RWPE2 (cell line): ENCODE measurements around the gene SLC7A7.

Source experiments
- ATAC-seq: fragments of 200-7000 bp; cut with Tn5 transposase; 3 replicates; pipeline ENCODE4 v1.9.1; 2021; ENCODE audit warnings: low read depth
- DNase-seq: peaks from one replicate; pipeline ENCODE4 v3.0.0-alpha.2; 2020; ENCODE audit warnings: low spot score
- H3K27ac ChIP-seq: fragments of 450-650 bp; 2 replicates; pipeline ENCODE4 v1.5.1; 2017; ENCODE audit warnings: mild to moderate bottlenecking; ENCODE audit not compliant: poor library complexity, severe bottlenecking
- H3K27me3 ChIP-seq: fragments of 250-450 bp; sonication (Bioruptor Pico); 2 replicates; pipeline ENCODE4 v1.5.1; 2021; ENCODE audit warnings: mild to moderate bottlenecking, moderate library complexity; ENCODE audit not compliant: insufficient read depth, poor library complexity, severe bottlenecking
- H3K36me3 ChIP-seq: fragments of 250-450 bp; sonication (Bioruptor Pico); 2 replicates; pipeline ENCODE4 v1.5.1; 2020; ENCODE audit warnings: low read depth, mild to moderate bottlenecking, moderate library complexity
- H3K4me1 ChIP-seq: fragments of 250-450 bp; sonication (Bioruptor Pico); 2 replicates; pipeline ENCODE4 v1.5.1; 2021; ENCODE audit warnings: mild to moderate bottlenecking, moderate library complexity; ENCODE audit not compliant: insufficient read depth, poor library complexity, severe bottlenecking
- H3K4me3 ChIP-seq: fragments of 250-450 bp; sonication (Bioruptor Pico); 2 replicates; pipeline ENCODE4 v1.5.1; 2021; ENCODE audit warnings: mild to moderate bottlenecking, moderate library complexity; ENCODE audit not compliant: severe bottlenecking
- H3K9me3 ChIP-seq: fragments of 250-450 bp; sonication (Bioruptor Pico); 2 replicates; pipeline ENCODE4 v1.5.1; 2021; ENCODE audit warnings: mild to moderate bottlenecking, moderate library complexity; ENCODE audit not compliant: severe bottlenecking
- TF ChIP-seq, protein P1 (sequence below): fragments of 450-650 bp; IDR thresholded peaks from one replicate; pipeline ENCODE4 v1.5.1; 2017; ENCODE audit warnings: mild to moderate bottlenecking, moderate library complexity; ENCODE audit not compliant: poor library complexity, severe bottlenecking

Gene SLC7A7

DNA sequence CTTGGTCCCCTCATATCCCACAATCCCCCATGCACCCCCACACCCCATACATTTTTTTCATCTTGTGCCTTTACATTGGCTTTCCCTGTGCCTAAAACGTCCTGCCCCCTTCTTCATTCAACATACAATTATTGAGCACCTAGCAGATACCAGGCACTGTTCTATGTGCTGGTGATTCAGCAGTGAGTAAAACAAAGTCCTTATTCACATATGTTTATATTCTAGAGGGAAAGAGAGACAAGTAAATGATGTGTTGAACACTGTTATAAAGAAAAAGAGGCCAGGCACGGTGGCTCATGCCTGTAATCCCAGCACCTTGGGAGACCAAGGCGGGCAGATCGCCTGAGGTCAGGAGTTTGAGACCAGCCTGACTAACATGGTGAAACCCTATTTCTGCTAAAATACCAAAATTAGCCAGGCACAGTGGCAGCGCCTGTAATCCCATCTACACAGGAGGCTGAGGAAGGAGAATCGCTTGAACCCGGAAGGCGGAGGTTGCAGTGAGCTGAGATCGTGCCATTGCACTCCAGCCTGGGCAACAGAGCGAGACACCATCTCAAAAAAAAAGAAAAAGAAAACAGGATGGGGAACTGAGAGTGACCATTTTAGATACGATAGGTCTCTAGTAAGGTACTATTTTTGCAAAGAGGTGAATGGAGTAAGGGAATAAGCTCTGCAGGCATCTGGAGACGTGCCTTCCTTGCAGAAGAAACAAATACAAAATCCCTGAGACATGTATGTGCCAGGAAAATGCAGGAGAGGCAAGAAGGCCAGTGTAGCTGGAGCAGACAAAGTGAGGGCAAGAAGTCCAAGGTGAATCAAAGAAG is 12.2 kb downstream of the SLC7A7 start:
- no peak for DNase-seq

DNA sequence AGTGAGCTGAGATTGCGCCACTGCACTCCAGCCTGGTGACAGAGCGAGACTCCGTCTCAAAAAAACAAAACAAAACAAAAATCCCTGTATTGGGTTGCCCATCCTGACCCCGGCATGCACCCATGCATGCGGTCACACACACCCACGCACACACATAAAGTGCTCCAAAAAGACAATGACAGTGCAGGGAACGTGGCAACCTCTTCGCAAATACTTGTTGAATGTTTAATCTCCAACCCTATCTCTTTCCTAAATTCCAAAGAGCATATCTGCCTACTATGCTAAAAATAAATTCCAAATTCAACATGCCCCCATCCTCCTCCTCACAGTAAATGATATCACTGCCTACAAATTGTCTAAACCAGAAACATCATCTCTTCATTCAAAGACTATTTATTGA is 13.5 kb downstream of the SLC7A7 start:
- TF ChIP-seq, protein P1, sequence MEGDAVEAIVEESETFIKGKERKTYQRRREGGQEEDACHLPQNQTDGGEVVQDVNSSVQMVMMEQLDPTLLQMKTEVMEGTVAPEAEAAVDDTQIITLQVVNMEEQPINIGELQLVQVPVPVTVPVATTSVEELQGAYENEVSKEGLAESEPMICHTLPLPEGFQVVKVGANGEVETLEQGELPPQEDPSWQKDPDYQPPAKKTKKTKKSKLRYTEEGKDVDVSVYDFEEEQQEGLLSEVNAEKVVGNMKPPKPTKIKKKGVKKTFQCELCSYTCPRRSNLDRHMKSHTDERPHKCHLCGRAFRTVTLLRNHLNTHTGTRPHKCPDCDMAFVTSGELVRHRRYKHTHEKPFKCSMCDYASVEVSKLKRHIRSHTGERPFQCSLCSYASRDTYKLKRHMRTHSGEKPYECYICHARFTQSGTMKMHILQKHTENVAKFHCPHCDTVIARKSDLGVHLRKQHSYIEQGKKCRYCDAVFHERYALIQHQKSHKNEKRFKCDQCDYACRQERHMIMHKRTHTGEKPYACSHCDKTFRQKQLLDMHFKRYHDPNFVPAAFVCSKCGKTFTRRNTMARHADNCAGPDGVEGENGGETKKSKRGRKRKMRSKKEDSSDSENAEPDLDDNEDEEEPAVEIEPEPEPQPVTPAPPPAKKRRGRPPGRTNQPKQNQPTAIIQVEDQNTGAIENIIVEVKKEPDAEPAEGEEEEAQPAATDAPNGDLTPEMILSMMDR: no peak
- Histone ChIP-seq H3K27ac (no peak overlapping the region), H3K36me3 (no peaks in the 10 kb centered on the region), H3K4me1 (no peaks in the 10 kb centered on the region), H3K27me3 (no peaks in the 10 kb centered on the region), H3K9me3 (no peaks in the 10 kb centered on the region), H3K4me3 (no peak overlapping the region)
- ATAC-seq (no peak), DNase-seq (no peak)

More for the DNA sequence above, 12.2 kb downstream of the SLC7A7 start:
- no peaks in the 10 kb centered on the region for H3K9me3 ChIP-seq
- TF ChIP-seq, protein P1: no peak
- H3K36me3 ChIP-seq: no peaks in the 10 kb centered on the region
- H3K4me1 ChIP-seq: peaks cover 12% of the 10 kb centered on the region
- no peaks in the 10 kb centered on the region for H3K27me3 ChIP-seq
- H3K4me3 ChIP-seq: no peak overlapping the region
- ATAC-seq: no peak
- no peak overlapping the region for H3K27ac ChIP-seq

DNA sequence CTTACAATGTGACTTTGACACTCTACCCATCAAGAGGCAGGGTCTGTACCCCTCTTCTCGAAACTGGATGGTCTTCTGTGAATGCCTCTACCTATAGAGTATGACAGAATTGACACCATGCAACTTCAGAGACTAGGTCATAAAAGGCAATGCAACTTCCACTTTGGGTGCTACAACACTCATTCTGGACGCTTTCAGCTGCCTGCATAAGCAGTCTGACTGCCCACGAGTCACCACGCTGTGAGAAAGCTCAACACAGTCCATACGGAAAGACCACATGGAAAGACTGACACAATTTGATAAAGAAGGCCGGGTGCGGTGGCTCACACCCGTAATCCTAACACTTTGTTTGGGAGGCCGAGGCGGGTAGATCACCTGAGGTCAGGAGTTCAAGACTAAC is 14.9 kb downstream of the SLC7A7 start:
- Histone ChIP-seq H3K4me3 (no peak overlapping the region), H3K27me3 (no peaks in the 10 kb centered on the region), H3K36me3 (no peaks in the 10 kb centered on the region), H3K4me1 (no peaks in the 10 kb centered on the region), H3K9me3 (no peaks in the 10 kb centered on the region), H3K27ac (no peak overlapping the region)
- no peak for DNase-seq
- TF ChIP-seq, protein P1: no peak
- no peak for ATAC-seq

DNA sequence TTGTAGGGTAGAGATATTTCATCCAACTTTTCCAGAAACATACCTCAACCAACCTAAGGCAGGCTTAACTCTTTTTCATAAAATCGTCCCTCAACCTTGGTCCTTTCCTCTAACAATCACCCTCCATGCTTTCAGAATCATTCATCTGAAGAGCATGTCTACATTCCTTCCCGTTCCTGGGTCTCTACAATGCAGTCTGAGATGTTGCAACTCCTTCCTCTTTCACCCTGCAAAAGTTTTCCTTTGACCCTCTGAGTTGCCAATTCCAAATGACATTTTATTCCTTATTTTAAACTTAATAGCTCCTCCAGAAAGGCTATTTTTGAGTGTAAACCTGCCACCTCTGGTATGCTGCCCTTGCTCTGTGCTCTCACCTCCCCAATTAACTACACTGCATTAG is 16.7 kb downstream of the SLC7A7 start:
- no peaks in the 10 kb centered on the region for H3K4me1 ChIP-seq
- H3K9me3 ChIP-seq: no peaks in the 10 kb centered on the region
- no peaks in the 10 kb centered on the region for H3K27me3 ChIP-seq
- no peak overlapping the region for H3K27ac ChIP-seq
- no peak overlapping the region for H3K4me3 ChIP-seq
- DNase-seq (no peak), ATAC-seq (no peak)
- H3K36me3 ChIP-seq: no peaks in the 10 kb centered on the region
- TF ChIP-seq, protein P1: no peak
